NCI-H748 (cell line): ENCODE results near the gene TP53.

Source experiments
- DNase-seq: peaks from one replicate; lab custom pipeline; 2025; ENCODE audit not compliant: unreplicated experiment; lab: John Stamatoyannopoulos, UW

Gene TP53

GRCh38 chr17:7687072-7687907 is at the start of gene TP53:
Gene TP53 (minus strand): TSS chr17:7687490. CDS start chr17:7676594, 10,896 bp downstream.
- DNase-seq, result peak; percentile 97

GRCh38 chr17:7732981-7733539 is 45.8 kb upstream of the TP53 start:
- DNase-seq, result no peak

GRCh38 chr17:7729816-7730215 is 42.5 kb upstream of the TP53 start:
- no peak for DNase-seq

- DNase-seq, result no peak
Measured at GRCh38 chr17:7727886-7728285, 40.6 kb upstream of the TP53 start.

- DNase-seq, result no peak
Measured at GRCh38 chr17:7721612-7722011, 34.3 kb upstream of the TP53 start.

- DNase-seq, result peak; percentile 86
Measured at GRCh38 chr17:7720125-7720524, 32.8 kb upstream of the TP53 start.

GRCh38 chr17:7719661-7720060 is 32.4 kb upstream of the TP53 start:
- no peak for DNase-seq

GRCh38 chr17:7717756-7718350 is 30.6 kb upstream of the TP53 start:
- no peak for DNase-seq

- DNase-seq, result peak; percentile 93
Measured at GRCh38 chr17:7716901-7717755, 29.8 kb upstream of the TP53 start, which contains the start of gene DNAH2. Gene DNAH2 (plus strand): TSS chr17:7717744. CDS start chr17:7719735, 1,991 bp downstream.

GRCh38 chr17:7715936-7716886 is 28.9 kb upstream of the TP53 start:
- peak; percentile 64 for DNase-seq

GRCh38 chr17:7714721-7715594 is 27.7 kb upstream of the TP53 start:
- DNase-seq, result no peak

- no peak for DNase-seq
Measured at GRCh38 chr17:7713782-7714181, 26.5 kb upstream of the TP53 start.

GRCh38 chr17:7712111-7712771 is 25.0 kb upstream of the TP53 start:
- DNase-seq, result peak; percentile 91

- DNase-seq, result peak; percentile 25
Measured at GRCh38 chr17:7711051-7711755, 23.9 kb upstream of the TP53 start.

- no peak for DNase-seq
Measured at GRCh38 chr17:7710301-7710700, 23.0 kb upstream of the TP53 start.

- DNase-seq, result no peak
Measured at GRCh38 chr17:7709031-7709430, 21.7 kb upstream of the TP53 start.

- no peak for DNase-seq
Measured at GRCh38 chr17:7707858-7708750, 20.8 kb upstream of the TP53 start.
